GM23338 (cell line): ENCODE data around the gene ITGB5. TPM values are rescaled to one million over a fixed set of nuclear protein-coding genes. Genes with fewer than 3 reads are reported as not detected.
A peak's percentile ranks its signal among the peaks of the same experiment; 100 is the strongest.

Experiments
- ATAC-seq: fragments of 200-7000 bp; cut with Tn5 transposase; 3 replicates; pipeline ENCODE4 v1.9.1; 2020
- DNase-seq: peaks from one replicate; pipeline ENCODE4 v3.0.0-alpha.2; 2015; ENCODE audit warnings: low spot score
- H2AFZ ChIP-seq: fragments of 200-600 bp; sonication (generic); 2 replicates; pipeline ENCODE4 v1.8.0; 2016; ENCODE audit warnings: antibody characterized with exemption, mild to moderate bottlenecking, moderate library complexity
- H3F3A ChIP-seq: fragments of 200-600 bp; sonication (generic); replicated peaks from 2 replicates; pipeline ENCODE4 v1.8.0; 2017; ENCODE audit warnings: antibody characterized with exemption, mixed run types, low read depth
- H3K27ac ChIP-seq: fragments of 200-600 bp; sonication (generic); 2 replicates; pipeline ENCODE4 v1.6.1; 2016; ENCODE audit warnings: low read depth
- H3K27me3 ChIP-seq: fragments of 200-600 bp; sonication (generic); 2 replicates; pipeline ENCODE4 v1.8.0; 2016; ENCODE audit warnings: mild to moderate bottlenecking, mixed run types, moderate library complexity; ENCODE audit not compliant: insufficient read depth
- H3K36me3 ChIP-seq: fragments of 200-600 bp; sonication (generic); 2 replicates; pipeline ENCODE4 v1.8.0; 2016; ENCODE audit warnings: mild to moderate bottlenecking; ENCODE audit not compliant: insufficient read depth
- H3K4me1 ChIP-seq: fragments of 200-600 bp; sonication (generic); 2 replicates; pipeline ENCODE4 v1.8.0; 2016; ENCODE audit warnings: mild to moderate bottlenecking, moderate library complexity; ENCODE audit not compliant: insufficient read depth
- H3K4me2 ChIP-seq: fragments of 200-600 bp; sonication (generic); 2 replicates; pipeline ENCODE4 v1.7.1; 2017; ENCODE audit warnings: mixed run types
- H3K4me3 ChIP-seq: fragments of 200-600 bp; sonication (generic); 2 replicates; pipeline ENCODE4 v1.6.1; 2016; ENCODE audit warnings: mixed run types
- H3K79me2 ChIP-seq: fragments of 200-600 bp; sonication (generic); replicated peaks from 2 replicates; pipeline ENCODE4 v1.8.0; 2017; ENCODE audit warnings: mild to moderate bottlenecking; ENCODE audit not compliant: insufficient read depth
- H3K9me2 ChIP-seq: fragments of 200-600 bp; sonication (generic); 2 replicates; pipeline ENCODE4 v1.8.0; 2017; ENCODE audit not compliant: insufficient read depth
- H4K20me1 ChIP-seq: fragments of 200-600 bp; sonication (generic); replicated peaks from 2 replicates; pipeline ENCODE4 v1.8.0; 2017; ENCODE audit warnings: mild to moderate bottlenecking; ENCODE audit not compliant: insufficient read depth
- H3K27ac Mint-ChIP-seq: 2 replicates; pipeline ENCODE4 v1.8.0; 2020; ENCODE audit warnings: inconsistent platforms, mild to moderate bottlenecking, moderate library complexity, mixed read lengths
- H3K27me3 Mint-ChIP-seq: 3 replicates; pipeline ENCODE4 v1.8.0; 2022; ENCODE audit warnings: low read depth, mild to moderate bottlenecking, moderate library complexity, mixed read lengths, inconsistent platforms; ENCODE audit not compliant: insufficient read depth, poor library complexity
- H3K36me3 Mint-ChIP-seq: 3 replicates; pipeline ENCODE4 v1.8.0; 2021; ENCODE audit warnings: low read depth, mild to moderate bottlenecking, inconsistent platforms, moderate library complexity, mixed read lengths
- H3K4me1 Mint-ChIP-seq: 3 replicates; pipeline ENCODE4 v1.8.0; 2020; ENCODE audit warnings: mild to moderate bottlenecking, inconsistent platforms, mixed read lengths
- H3K4me3 Mint-ChIP-seq: 3 replicates; pipeline ENCODE4 v1.8.0; 2021; ENCODE audit warnings: moderate library complexity, mild to moderate bottlenecking, inconsistent platforms, mixed read lengths
- H3K9me3 Mint-ChIP-seq: 3 replicates; pipeline ENCODE4 v1.8.0; 2020; ENCODE audit warnings: moderate library complexity, mild to moderate bottlenecking, inconsistent platforms, mixed read lengths
- CREB1 ChIP-seq: fragments of 250-450 bp; sonication (Bioruptor Pico); IDR thresholded peaks from 2 replicates; pipeline ENCODE4 v1.5.0; 2020; ENCODE audit warnings: low read depth, mild to moderate bottlenecking, moderate library complexity
- ETS1 ChIP-seq: IDR thresholded peaks from 2 replicates; pipeline ENCODE4 v1.6.1; 2016; ENCODE audit warnings: antibody characterized with exemption
- EZH2 ChIP-seq: fragments of 200-600 bp; sonication (generic); IDR thresholded peaks from one replicate; pipeline ENCODE4 v1.8.0; 2017; ENCODE audit warnings: antibody characterized with exemption, mild to moderate bottlenecking, low read depth; ENCODE audit not compliant: unreplicated experiment
- EZH2phosphoT487 ChIP-seq: fragments of 200-600 bp; sonication (generic); IDR thresholded peaks from one replicate; pipeline ENCODE4 v1.8.1; 2018; ENCODE audit warnings: antibody characterized with exemption; ENCODE audit not compliant: unreplicated experiment
- JUNB ChIP-seq: IDR thresholded peaks from one replicate; pipeline ENCODE4 v1.6.1; 2016; ENCODE audit warnings: antibody characterized with exemption; ENCODE audit not compliant: unreplicated experiment
- NANOG ChIP-seq: IDR thresholded peaks from 2 replicates; pipeline ENCODE4 v1.6.1; 2016; ENCODE audit warnings: antibody characterized with exemption, borderline replicate concordance
- POLR2AphosphoS5 ChIP-seq: IDR thresholded peaks from 2 replicates; pipeline ENCODE4 v1.6.1; 2016; ENCODE audit warnings: antibody characterized with exemption, low read depth
- REST ChIP-seq: IDR thresholded peaks from one replicate; pipeline ENCODE4 v1.6.1; 2018; ENCODE audit warnings: antibody characterized with exemption; ENCODE audit not compliant: unreplicated experiment
- STAT1 ChIP-seq: IDR thresholded peaks from one replicate; pipeline ENCODE4 v1.6.1; 2016; ENCODE audit warnings: antibody characterized with exemption; ENCODE audit not compliant: unreplicated experiment
- ZNF114 ChIP-seq: fragments of 250-450 bp; sonication (Bioruptor Pico); IDR thresholded peaks from 2 replicates; pipeline ENCODE4 v1.5.0; 2020; ENCODE audit warnings: mild to moderate bottlenecking, moderate library complexity
- ZNF331 ChIP-seq: fragments of 250-450 bp; sonication (Bioruptor Pico); IDR thresholded peaks from 2 replicates; pipeline ENCODE4 v1.5.0; 2020; ENCODE audit warnings: low read depth, mild to moderate bottlenecking, moderate library complexity
- ZNF462 ChIP-seq: fragments of 250-450 bp; sonication (Bioruptor Pico); IDR thresholded peaks from 2 replicates; pipeline ENCODE4 v1.5.0; 2020; ENCODE audit warnings: mild to moderate bottlenecking, moderate library complexity
- polyA plus RNA-seq: library from polyadenylated mRNA; unstranded; fragments of >200 nt; fragmentation: Nextera tagmentation; extraction: Ambion mirVana; gene quantifications from 2 replicates; pipeline ENCODE4 v1.2.1, GENCODE V29; 2016
- total RNA-seq: library from RNA; depleted of rRNA; stranded (reverse); fragments of >200 nt; shearing (Covaris generic); gene quantifications from 2 replicates; pipeline ENCODE4 v1.2.3, GENCODE V29; 2014
- TF ChIP-seq, protein P1 (sequence below), 2 experiments: fragments of 200-600 bp in 1 of 2; sonication (generic) in 1 of 2; conservative IDR thresholded peaks; 2 replicates each; pipeline versions ENCODE4 v1.5.1 to v1.6.1; 2016 to 2017; ENCODE audit warnings: antibody characterized with exemption in 2 of 2, low read depth in 2 of 2, mild to moderate bottlenecking in 2 of 2, moderate library complexity in 1 of 2

ITGB5 gene
- total and polyA plus RNA-seq, 2 experiments from 2014 or later, result 68.2 to 269 TPM

DNA sequence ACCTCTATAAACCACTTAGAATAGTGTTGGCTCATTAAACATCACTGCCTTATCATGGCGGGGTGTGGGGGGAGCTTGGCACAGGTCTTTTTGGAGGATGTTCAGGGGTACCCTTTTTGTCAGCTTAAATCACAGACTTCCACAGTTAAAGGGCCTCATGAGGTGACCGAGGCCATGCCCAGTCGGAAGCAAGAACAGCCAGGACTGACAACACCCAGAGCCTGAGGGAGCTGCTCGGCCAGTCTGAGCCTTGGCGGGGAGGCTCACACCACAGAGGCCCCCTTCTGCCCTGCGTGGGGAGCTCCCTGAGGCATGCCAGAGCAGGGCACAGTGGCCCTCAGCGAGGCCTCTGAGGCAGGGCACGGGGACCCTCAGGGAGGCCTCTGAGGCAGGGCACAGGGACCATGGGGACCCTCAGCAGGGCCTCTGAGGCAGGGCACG lies 107.4 kb downstream of the ITGB5 start:
- Mint-ChIP-seq H3K4me1 (peaks cover 55% of the 10 kb centered on the region), H3K27me3 (peaks cover 5% of the 10 kb centered on the region), H3K27ac (peak overlapping the region; percentile 10; the same call in 1 of the 2 replicates), H3K4me3 (no peak overlapping the region), H3K36me3 (peaks cover 26% of the 10 kb centered on the region), H3K9me3 (no peaks in the 10 kb centered on the region)
- peaks cover 36% of the 10 kb centered on the region for H3K79me2 ChIP-seq
- peaks cover 3% of the 10 kb centered on the region for H4K20me1 ChIP-seq
- no peak overlapping the region for H3K4me2 ChIP-seq
- H3K27ac ChIP-seq, result peak overlapping the region; percentile 66; the same call in 1 of the 2 replicates
- no peaks in the 10 kb centered on the region for H3K27me3 ChIP-seq
- H3K4me3 ChIP-seq, result no peak overlapping the region
- DNase-seq, result no peak
- H3K4me1 ChIP-seq, result peaks cover 36% of the 10 kb centered on the region
- H3K9me2 ChIP-seq, result no peaks in the 10 kb centered on the region
- no peak overlapping the region for H2AFZ ChIP-seq
- no peak; the same call in 1 of the 3 replicates for ATAC-seq
- H3K36me3 ChIP-seq, result peaks cover 3% of the 10 kb centered on the region; the same call in 1 of the 2 replicates
- 0 out of 2 replicates have a peak, but pooled peaks cover 14% of the 10 kb centered on the region for H3F3A ChIP-seq
- TF ChIP-seq STAT1 (no peak), JUNB (no peak), EZH2 (no peak), CREB1 (no peak), ETS1 (no peak), ZNF114 (CRISPR knock-in tag) (no peak), EZH2phosphoT487 (no peak), POLR2AphosphoS5 (no peak), REST (no peak), ZNF331 (CRISPR knock-in tag) (no peak), NANOG (no peak), ZNF462 (CRISPR knock-in tag) (no peak)
- TF ChIP-seq, protein P1, sequence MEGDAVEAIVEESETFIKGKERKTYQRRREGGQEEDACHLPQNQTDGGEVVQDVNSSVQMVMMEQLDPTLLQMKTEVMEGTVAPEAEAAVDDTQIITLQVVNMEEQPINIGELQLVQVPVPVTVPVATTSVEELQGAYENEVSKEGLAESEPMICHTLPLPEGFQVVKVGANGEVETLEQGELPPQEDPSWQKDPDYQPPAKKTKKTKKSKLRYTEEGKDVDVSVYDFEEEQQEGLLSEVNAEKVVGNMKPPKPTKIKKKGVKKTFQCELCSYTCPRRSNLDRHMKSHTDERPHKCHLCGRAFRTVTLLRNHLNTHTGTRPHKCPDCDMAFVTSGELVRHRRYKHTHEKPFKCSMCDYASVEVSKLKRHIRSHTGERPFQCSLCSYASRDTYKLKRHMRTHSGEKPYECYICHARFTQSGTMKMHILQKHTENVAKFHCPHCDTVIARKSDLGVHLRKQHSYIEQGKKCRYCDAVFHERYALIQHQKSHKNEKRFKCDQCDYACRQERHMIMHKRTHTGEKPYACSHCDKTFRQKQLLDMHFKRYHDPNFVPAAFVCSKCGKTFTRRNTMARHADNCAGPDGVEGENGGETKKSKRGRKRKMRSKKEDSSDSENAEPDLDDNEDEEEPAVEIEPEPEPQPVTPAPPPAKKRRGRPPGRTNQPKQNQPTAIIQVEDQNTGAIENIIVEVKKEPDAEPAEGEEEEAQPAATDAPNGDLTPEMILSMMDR (conservative IDR thresholded peaks at IDR 0.05; ENCODE audit: low read depth in 2 of 2), result no peak
